Mucosa of gallbladder (tissue), 1 donor: ENCODE results near the gene ANKRD55. TPM values are rescaled to one million over a fixed set of nuclear protein-coding genes. Genes with fewer than 3 reads are reported as not detected.
"Not testable (repeated sequence)": the region's sequence is repeated elsewhere in the genome, so short reads cannot be mapped to it uniquely, and the experiment has no call there.

Experiments used
- DNase-seq: peaks from one replicate; pipeline ENCODE4 v3.0.0-alpha.2; 2020; ENCODE audit warnings: low spot score
- total RNA-seq: library from RNA; stranded (reverse); gene quantifications from one replicate; pipeline ENCODE4 v1.2.1, GENCODE V29; 2021
- donor health status: DM: no; HTN: no; CAD: no.

ANKRD55 gene
- total RNA-seq, 1 donor from 2014 or later, result 0.20 TPM

DNA sequence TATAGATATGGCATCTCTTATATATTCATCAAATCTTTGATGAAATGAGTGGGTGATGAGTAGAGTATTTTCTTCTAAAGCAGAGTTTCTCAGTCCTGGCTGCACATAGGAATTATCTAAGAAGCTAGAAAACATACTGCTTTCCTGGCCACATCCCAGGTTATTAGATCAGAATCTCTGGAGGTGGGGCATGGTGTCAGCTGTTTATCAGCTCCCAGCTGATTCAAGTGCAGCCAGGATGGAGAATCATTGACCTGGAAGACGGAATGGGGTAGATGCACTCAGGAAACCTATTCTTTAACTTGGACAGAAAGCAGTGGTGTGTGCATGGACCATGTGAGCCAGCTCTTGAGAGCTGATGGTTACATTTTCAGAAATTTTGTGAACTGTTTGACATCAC, 130.2 kb downstream of the ANKRD55 start:
- peak; percentile 47 for DNase-seq

DNA sequence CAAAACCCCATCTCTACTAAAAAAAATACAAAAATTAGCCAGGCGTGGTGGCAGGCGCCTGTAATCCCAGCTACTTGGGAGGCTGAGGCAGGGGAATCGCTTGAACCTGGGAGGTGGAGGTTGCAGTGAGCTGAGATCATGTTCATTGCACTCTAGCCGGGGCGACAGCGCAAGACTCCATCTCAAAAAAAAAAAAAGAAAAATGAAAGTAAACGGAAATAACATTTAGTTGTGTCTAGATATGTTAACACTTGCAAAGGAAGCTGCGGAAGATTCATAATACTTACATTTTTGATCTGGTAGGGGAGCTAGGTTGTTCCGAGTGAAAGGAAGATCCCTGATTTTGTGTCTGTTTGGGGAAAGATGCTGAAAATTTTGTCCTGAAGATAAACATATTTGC, 130.9 kb downstream of the ANKRD55 start:
- DNase-seq, result not testable (repeated sequence)

DNA sequence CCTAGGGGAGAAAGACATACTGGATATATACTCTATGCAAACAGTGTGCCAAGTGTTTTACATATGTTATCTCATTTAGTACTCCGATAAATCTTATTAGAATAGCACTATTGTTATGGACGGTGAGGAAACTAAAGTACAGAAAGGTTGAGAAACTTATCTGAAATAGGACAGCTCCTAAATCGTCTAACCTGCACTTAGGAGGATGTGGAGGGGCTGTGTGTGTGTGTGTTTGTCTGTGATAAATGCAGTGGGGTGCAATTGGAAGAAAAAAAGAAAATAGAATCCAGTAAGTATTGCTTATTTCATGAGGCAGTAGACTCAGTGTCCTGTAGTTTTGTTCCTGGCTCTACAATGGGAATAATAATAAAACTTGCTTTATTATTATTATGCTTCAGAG, 131.9 kb downstream of the ANKRD55 start:
- no peak for DNase-seq

DNA sequence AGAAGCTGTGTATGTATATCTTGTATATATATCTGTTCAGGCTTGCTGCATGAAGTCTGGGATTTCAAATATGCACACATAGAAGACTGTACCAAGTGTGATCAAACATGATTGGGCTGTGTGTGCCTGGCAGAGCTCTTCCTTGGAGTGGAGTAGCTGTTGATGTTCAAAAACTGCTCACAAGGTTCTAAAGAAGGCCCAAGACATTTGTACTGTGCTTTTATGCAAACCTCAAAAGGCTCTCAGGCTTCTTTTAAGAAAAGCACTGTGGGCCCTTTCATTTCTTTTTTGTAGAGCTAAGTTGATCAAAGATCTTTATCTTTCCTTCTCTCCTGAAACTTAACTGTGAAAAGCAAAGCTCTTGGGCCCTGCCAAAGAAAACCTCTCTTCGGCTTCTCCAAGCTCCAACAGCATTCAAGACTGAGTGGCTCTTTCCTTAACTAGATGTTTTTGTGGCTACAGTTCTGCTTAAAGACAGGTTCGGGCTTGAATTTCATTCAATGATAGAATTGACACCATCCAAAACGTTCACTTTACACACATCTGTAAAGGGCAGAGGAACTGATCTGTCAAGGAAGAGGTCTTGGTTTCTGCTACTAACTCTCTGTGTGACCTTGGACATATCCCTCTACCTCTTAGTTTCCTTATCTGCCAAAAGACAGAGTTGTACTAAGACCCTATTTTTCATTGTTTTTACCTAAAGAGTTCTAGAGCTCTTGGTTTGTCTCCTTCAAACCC, 132.5 kb downstream of the ANKRD55 start:
- DNase-seq, result no peak

DNA sequence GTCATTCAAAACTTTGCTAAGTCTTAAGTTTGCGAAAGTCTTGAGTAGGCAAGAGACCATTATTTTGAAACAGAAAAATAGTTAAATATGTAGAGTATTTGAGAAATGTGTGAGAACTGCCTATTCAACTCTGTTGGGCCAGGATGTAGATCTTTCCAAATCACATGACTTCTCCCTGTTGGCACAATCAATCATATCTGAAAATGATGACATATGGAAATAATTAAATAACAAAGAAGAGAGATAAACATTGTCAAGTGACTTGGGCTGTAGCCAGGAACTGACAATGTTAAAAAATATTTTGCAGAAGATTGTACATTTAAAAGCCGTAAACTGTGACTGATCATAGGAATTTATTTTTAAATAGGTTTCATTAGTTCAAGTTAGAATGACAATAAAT, 133.8 kb downstream of the ANKRD55 start:
- DNase-seq, result no peak

DNA sequence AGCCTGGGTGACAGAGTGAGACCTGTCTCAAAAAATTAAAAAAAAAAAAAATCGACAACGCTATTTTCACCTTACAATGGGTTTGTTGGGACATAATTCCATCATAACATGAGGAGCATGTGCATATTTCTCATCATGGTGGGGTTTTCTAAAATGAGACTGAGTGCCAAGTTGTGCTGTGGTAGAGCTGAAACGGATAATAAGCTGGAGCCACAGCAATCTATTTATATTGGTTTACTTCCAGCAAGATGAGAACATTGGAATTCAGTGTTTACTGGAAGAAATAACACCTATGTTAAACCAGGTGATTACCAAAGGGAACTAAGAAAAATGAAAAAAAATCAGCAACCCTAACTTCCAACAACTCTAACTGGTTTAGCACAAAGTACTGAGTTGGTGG, 136.1 kb downstream of the ANKRD55 start:
- DNase-seq, result no peak

DNA sequence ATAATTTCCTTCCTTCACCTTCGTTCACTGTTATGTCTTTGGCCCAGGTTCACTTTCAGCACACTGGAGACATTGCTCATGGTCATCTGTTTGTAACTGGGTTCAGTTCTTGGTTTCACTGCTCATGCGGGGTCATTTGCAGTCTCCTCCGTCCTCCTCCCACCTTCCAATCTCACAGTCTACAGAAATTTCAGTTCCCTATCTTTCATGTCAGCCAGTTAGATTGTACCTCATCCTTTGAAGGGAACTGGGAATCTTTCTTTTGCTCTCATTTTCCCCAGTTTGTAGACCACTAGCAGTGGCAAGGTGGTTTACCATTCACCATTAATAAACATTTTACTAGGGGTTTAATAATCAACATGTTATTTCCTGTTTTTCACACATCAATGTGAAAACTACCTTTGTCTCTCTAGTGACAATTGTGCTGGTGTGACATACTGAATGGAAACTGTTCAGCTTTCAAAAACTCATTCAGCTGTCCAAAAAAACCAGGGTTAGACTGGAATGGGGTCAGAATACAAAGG, 137.5 kb downstream of the ANKRD55 start:
- no peak for DNase-seq

DNA sequence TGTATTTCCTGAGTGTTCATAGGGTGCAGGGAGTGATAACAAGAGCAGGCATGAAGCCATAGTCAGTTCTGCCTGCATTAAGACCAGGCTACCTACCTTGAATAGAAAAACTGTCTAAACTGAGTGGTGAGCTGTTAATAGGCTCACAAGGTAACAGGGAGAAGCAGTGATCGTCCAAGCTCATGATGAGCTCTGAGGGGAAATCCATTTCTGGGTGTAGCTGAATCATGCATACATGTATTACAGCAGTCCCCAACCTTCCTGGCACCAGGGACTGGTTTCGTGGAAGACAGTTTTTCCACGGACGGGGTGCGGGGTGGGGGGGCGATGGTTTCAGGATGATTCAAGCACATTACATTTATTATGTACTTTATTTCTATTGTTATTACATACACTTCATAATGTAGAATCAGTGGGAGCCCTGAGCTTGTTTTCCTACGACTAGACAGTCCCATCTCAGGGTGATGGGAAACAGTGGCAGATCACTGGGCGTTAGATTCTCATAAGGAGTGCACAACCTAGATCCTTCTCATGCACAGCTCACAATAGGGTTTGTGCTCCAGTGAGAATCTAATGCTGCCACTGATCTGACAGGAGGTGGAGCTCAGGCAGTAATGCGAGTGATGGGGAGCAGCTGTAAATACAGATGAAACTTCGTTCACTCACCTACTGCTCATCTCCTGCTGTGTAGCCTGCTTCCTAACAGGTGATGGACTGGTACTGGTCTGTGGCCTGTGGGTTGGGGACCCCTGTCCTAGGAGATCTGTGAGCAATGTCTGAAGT, 138.4 kb downstream of the ANKRD55 start:
- no peak for DNase-seq

DNA sequence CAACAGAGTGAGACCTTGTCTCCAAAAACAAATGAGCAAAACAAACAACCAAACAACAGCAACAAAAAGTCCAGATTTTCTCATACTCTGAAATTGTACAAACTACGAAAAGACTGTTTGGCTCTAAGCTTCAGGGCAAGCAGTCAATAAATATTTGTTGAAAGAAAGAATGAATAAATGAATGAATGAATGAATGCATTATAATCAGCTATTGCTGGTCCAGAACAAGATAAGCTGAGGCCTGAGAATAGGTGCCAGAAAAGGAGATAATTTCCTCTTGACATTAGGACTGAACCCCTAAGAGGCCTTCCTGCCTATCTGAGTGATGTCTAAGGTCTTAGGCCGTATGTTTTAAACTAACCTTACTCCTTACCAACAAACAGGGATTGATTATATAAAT, 139.2 kb downstream of the ANKRD55 start:
- no peak for DNase-seq

DNA sequence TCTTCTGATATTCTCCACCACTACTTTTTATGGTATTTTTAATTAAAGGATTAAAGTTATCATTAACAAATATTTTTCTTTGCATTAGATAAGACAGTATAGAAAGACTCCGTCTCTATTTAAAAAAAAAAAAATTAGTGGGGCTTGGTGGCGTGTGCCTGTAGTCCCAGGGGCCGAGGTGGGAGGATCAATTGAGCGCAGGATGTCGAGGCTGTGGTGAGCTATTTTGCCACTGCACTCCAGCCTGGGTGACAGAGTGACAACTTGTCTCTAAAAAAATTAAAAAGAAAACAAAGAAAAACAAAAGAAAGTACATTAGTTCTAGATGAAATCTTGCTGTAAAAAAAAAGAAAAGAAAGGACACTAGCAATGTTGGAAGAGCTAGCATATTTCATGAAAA, 141.0 kb downstream of the ANKRD55 start:
- no peak for DNase-seq

DNA sequence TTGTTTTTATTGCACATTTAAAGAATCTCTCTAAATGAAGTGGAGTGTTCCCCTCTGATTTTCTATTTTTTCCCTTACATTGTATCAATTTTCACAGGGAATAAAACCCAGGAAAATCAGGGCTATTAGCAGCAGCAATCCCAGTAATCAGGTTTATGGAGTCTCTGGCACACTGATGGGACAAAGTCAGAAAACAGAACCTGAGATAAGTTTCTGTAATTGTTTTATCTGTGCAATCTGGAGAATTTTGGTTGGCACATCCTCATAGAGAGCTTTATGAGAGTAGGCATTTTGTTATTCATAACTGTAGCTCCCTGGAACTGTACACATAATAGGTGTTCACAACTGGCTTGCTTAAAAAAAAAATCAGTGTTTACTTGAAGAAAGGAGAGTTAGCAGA, 141.5 kb downstream of the ANKRD55 start:
- DNase-seq, result no peak

DNA sequence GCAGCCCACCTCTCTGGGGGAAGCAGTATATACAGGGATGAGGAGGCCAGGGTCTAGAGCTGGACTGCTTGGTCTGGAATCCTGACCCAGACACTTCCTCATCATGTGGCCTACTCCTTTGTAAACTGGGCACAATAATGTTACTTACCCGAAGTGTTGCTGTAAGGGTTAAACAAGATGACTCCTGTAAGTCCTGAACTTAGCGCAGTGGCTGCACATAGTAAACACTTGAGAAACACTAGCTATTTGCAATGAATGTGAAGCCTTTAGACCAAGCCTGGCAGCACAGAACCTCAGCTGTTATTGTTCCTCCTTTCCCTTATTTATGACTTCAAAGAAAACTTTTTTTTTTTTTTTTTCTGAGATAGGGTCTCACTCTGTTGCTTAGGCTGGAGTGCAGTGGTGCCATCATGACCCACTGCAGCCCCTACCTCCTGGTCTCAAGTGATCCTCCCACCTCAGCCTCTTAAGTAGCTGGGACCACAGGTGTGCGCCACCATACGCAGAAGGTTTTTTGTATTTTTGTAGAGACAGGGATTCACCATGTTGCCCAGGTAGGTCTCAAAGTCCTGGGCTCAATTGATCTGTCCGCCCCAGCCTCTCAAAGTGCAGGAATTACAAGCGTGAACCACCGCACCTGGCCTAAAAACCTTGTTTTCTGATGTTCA, 142.2 kb downstream of the ANKRD55 start:
- no peak for DNase-seq

DNA sequence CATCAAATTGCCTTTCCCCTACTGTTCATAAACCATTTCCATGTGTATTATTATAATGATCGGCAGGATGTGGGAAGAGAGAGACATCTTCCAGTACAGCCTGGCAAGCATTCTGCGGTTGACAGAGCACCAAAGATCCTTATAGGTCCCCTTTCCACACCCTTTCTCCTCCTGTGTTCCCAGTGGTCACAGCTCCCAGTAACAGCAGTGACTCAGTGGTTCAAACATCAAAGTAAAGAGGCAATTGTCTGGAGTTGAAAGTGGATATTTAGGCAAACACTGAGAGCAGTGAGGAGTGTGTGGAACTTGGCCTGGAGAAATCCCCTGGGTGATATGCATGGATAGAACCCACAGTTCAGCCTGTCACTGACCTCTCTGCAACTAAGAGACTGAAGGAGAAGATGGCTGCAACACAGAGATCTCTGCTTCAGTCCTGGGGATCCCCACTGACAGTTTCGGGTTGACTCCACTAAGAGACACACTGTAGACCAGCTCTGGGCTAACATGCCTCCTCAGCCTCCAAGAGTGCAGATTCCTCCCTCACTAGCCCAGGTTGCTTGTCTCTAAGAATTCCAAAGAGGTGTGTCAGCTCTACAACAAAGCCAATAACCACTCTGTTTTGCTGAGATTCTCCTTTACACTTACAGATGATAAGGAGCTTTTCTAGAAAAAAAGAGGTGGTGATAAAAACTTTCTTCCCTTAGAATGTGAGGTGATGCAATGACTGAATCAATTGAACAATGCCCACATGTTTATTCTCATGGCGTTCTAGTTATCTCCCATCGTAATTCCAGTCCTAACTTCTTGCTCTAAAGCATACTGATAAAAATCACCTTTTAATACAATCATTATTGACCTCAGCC, 143.9 kb downstream of the ANKRD55 start:
- DNase-seq, result no peak

DNA sequence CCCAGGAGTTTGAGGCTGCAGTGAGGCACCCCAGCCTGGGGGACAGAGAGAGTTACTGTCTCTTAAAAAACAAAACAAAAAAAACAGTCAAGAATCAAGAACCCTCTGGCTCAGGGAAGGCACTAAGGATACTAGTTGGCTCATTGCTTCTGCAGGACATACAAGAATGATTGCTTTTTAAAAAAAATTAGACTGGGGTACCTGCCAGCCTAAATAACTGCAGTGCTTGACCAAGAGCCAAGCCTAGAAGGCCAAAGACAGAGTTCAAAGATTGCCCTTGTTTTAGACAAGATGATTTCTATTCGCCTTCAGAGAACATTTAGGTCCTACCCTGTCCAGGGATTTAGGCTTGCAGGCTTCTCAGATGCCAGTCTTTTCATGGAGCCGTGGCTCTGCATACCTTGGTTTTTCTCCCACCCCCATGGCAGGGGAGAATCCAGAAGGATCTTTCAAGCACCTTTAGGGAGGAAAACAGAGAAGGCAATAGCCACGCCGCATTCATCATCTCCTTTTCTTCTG, 144.6 kb downstream of the ANKRD55 start:
- no peak for DNase-seq

DNA sequence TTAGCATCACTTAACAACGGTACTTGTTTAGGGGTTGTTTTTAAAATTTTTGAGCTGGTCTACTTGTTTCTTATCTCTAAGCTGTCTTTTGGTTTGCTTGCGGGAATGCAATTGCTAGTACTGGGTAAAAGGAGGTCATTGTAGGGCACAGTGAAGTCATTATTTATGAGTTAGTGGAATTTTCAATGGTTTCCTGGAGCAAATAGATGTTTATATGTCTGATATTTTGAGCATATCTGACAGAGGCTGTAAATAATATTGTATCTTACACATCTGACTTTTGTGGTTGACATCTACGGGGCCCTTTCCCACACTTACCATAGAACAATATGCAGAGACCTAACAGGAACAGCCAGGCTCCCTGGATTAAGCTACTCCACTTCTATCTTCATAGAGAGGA, 147.9 kb downstream of the ANKRD55 start:
- no peak for DNase-seq

DNA sequence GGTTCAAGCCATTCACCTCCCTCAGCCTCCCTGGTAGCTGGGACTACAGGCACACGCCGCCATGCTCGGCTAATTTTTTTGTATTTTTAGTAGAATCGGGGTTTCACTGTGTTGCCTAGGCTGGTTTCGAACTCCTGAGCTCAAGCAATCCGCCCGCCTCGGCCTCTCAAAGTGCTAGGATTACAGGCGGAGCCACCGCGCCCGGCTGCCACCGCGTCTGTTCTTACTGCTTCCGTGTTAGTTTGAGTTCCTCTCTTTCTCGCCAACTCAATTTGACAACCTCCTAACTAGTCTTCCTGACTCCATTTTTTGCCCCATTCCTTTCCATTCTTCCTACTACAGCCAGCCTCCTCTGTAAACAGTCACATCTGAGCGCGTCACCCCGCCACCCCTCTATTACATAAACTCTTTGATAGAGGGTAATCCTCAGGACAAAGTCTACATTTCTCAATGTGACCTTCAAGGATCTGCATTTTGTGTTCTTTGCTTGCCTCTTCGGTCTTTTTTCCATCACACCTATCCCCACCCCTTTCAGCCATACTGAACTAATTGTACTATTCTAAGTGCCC, 149.8 kb downstream of the ANKRD55 start:
- DNase-seq, result no peak

DNA sequence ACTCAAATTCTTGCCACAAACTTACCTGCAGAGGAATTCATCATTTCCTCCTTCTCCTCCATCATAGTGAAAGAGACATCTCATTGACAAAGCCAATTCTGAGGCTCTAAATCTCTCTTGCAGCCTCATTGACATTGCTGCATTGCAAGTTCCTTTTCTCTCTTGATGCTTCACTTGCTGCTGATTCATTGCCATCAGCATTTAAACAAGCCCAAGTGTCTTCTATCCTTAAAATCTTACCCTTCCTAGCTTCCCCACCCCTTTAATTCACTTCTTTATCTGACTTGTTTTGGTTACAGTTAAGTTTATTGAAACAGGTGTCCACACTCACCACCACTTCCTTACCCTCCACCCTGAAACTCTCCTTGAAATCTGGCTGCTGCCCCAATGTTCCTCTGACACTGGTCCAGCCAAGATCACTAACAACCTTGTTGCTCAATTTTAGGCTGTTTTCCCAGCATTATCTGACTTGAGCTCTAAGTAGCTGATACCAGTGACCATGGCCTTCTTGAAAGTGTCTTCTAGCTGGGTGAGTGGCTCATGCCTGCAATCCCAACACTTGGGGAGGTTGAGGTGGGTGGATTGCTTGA, 152.0 kb downstream of the ANKRD55 start:
- not testable (repeated sequence) for DNase-seq

DNA sequence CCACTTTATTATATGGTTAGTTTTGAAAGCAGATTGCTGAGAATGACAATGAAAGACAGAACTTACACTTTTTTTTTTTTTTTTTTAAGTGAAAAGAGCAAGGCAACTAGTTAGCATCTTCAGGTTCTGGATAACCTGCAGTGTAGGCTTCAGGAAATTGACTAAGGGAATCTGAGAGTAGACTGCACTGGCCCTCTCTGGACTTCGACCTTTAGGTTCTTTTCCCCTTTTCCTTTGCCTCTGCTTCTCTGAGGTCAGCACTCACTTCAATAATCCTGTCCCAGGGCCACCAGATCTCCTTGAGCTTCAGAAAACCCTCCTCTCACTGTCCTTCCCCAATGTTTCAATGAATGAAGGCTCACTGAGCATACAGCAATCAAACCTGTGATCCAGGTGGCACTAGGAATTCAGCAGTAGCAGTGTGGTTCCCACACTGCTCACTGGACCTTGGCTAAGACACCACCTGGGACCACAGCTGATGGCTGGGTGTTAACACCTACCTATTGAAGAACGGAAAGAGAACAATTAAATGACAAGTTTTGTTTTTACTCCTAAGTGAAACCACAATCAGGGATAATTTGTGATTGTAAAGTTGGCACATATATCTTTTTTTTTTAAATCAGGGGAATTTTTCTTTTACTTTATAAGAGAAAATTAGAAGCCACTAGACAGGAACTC, 152.6 kb downstream of the ANKRD55 start:
- no peak for DNase-seq

DNA sequence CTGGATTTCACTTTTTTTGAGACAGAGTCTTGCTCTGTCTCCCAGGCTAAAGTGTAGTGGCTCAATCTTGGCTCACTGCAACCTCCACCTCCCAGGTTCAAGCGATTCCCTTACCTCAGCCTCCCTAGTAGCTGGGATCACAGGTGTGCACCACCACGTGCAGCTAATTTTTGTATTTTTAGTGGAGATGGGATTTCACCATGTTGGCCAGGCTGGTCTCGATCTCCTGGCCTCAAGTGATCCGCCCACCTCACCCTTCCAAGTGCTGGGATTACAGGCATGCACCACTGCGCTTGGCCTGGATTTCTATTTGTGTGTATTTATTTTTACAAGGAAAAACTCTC, 154.0 kb downstream of the ANKRD55 start:
- DNase-seq, result not testable (repeated sequence)
